HepG2 (cell line): ENCODE data around the gene CCSER2. TPM values are rescaled to one million over a fixed set of nuclear protein-coding genes. Genes with fewer than 3 reads are reported as not detected.

Source experiments
- ARID2 ChIP-seq: sonication (generic); formaldehyde crosslinking; IDR thresholded peaks from 2 replicates; pipeline ENCODE4 v1.8.1; 2022; ENCODE audit warnings: mild to moderate bottlenecking, missing genetic modification reagents, borderline replicate concordance
- ELF3 ChIP-seq: IDR thresholded peaks from 2 replicates; pipeline ENCODE4 v1.6.1; 2016; ENCODE audit warnings: missing genetic modification reagents, missing compliant biosample characterization
- KDM6A ChIP-seq: IDR thresholded peaks from 2 replicates; pipeline ENCODE4 v1.6.1; 2016; ENCODE audit warnings: low read depth
- MAZ ChIP-seq, 2 experiments: sonication (generic) in 1 of 2; formaldehyde crosslinking in 1 of 2; IDR thresholded peaks; 2 replicates each; pipeline versions ENCODE4 v1.5.0 to v1.6.1; 2012 to 2020; ENCODE audit warnings: low read depth in 2 of 2, mild to moderate bottlenecking in 2 of 2, borderline replicate concordance in 1 of 2, improper control_type of control experiment in 1 of 2, low read length in 1 of 2, missing genetic modification reagents in 1 of 2, moderate library complexity in 1 of 2
- MTF2 ChIP-seq: sonication (generic); formaldehyde crosslinking; IDR thresholded peaks from 2 replicates; pipeline ENCODE4 v1.5.0; 2020; ENCODE audit warnings: missing genetic modification reagents, borderline replicate concordance
- NFE2 ChIP-seq: sonication (generic); formaldehyde crosslinking; IDR thresholded peaks from 2 replicates; pipeline ENCODE4 v1.4.0; 2020; ENCODE audit warnings: missing genetic modification reagents
- NR2F1 ChIP-seq, 2 experiments: fragments of 450-650 bp in 1 of 2; formaldehyde crosslinking in 1 of 2; IDR thresholded peaks; 2 replicates each; pipeline versions ENCODE4 v1.5.0 to v1.6.1; 2016 to 2020; ENCODE audit warnings: mild to moderate bottlenecking in 1 of 2, missing compliant biosample characterization in 1 of 2, missing genetic modification reagents in 1 of 2, moderate library complexity in 1 of 2
- PCBP2 ChIP-seq: fragments of 200-400 bp; formaldehyde crosslinking; optimal IDR thresholded peaks from 2 replicates; pipeline ENCODE3; 2018; ENCODE audit warnings: low read length, low read depth; ENCODE audit not compliant: poor library complexity, severe bottlenecking
- RFX5 ChIP-seq: IDR thresholded peaks from 2 replicates; pipeline ENCODE4 v1.6.1; 2011; ENCODE audit warnings: low read depth, low read length, improper control_type of control experiment
- SMARCC2 ChIP-seq: fragments of 450-650 bp; IDR thresholded peaks from 2 replicates; pipeline ENCODE4 v1.6.1; 2017; ENCODE audit warnings: antibody characterized with exemption, mild to moderate bottlenecking
- TGIF2 ChIP-seq: IDR thresholded peaks from 2 replicates; pipeline ENCODE4 v1.6.1; 2016; ENCODE audit warnings: control low read depth, missing compliant biosample characterization
- USF2 ChIP-seq, 2 experiments: sonication (generic) in 1 of 2; formaldehyde crosslinking in 1 of 2; IDR thresholded peaks; 2 replicates each; pipeline versions ENCODE4 v1.5.1 to v1.6.1; 2011 to 2020; ENCODE audit warnings: borderline replicate concordance in 1 of 2, low read depth in 1 of 2, low read length in 1 of 2, mild to moderate bottlenecking in 1 of 2, missing genetic modification reagents in 1 of 2, moderate library complexity in 1 of 2
- ZNF180 ChIP-seq: sonication (generic); formaldehyde crosslinking; IDR thresholded peaks from 2 replicates; pipeline ENCODE4 v1.4.0; 2020; ENCODE audit warnings: low read depth, missing genetic modification reagents, borderline replicate concordance
- ZNF253 ChIP-seq: sonication (generic); formaldehyde crosslinking; IDR thresholded peaks from 2 replicates; pipeline ENCODE4 v1.8.0; 2022; ENCODE audit warnings: mild to moderate bottlenecking, missing genetic modification reagents, borderline replicate concordance
- polyA plus RNA-seq, 8 experiments: library from polyadenylated mRNA; depleted of rRNA in 3 of 8; stranded (reverse) in 7 of 8; unstranded in 1 of 8; fragments of >200 nt; fragmentation: Illumina TruSeq in 4 of 8; extraction: Trizol in 4 of 8; gene quantifications; 2 replicates each; pipeline versions ENCODE4 v1.2.1 to v1.2.3, GENCODE V29; 2011 to 2016; ENCODE audit warnings: low read depth in 4 of 8, missing spikeins in 1 of 8, mixed read lengths in 1 of 8; ENCODE audit not compliant: insufficient read depth in 1 of 8
- total RNA-seq, 5 experiments: library from RNA; depleted of rRNA; stranded (reverse); fragments of >200 nt; fragmentation: Illumina TruSeq; extraction: Trizol; gene quantifications; 2 replicates each; pipeline ENCODE4 v1.2.3, GENCODE V29; 2016; ENCODE audit warnings: low read depth in 1 of 5

CCSER2 gene
- total and polyA plus RNA-seq, 2 of the 13 experiments (the other 11 are each of a cell fraction or from before 2014, with no cell fraction given), result 13.3 to 17.2 TPM

- no peak for TF ChIP-seq USF2 (IDR thresholded peaks at IDR 0.05; ENCODE audit: low read depth, low read length)
- TF ChIP-seq USF2 (CRISPR knock-in tag; IDR thresholded peaks at IDR 0.05; ENCODE audit: borderline replicate concordance), result no peak
- no peak for TF ChIP-seq ELF3 (CRISPR knock-in tag)
- TF ChIP-seq MAZ (IDR thresholded peaks at IDR 0.05; ENCODE audit: borderline replicate concordance, low read depth, low read length), result no peak
- no peak for TF ChIP-seq MAZ (CRISPR knock-in tag; IDR thresholded peaks at IDR 0.05; ENCODE audit: low read depth)
- TF ChIP-seq ARID2 (CRISPR knock-in tag), result no peak
- no peak for TF ChIP-seq NR2F1 (CRISPR knock-in tag; IDR thresholded peaks at IDR 0.05)
- TF ChIP-seq SMARCC2, result no peak
- no peak for TF ChIP-seq TGIF2 (CRISPR knock-in tag)
- no peak for TF ChIP-seq ZNF253
- no peak for TF ChIP-seq RFX5
- TF ChIP-seq ZNF180 (CRISPR knock-in tag), result no peak
- TF ChIP-seq PCBP2, result no peak
- no peak for TF ChIP-seq KDM6A (CRISPR knock-in tag)
- TF ChIP-seq NFE2, result no peak
- TF ChIP-seq MTF2, result no peak
These were observed 28.5 kb downstream of the CCSER2 start (continued) for GRCh38 chr10:84356928-84357327.
